NB4 (cell line): ENCODE measurements around the gene CBFA2T3.
"Not testable (repeated sequence)": the region's sequence is repeated elsewhere in the genome, so short reads cannot be mapped to it uniquely, and the experiment has no call there.

ENCODE experiments used
- DNase-seq: peaks from one replicate; pipeline ENCODE4 v3.0.0; 2010; ENCODE audit warnings: low read depth
- H3K4me3 ChIP-seq: one replicate; pipeline ENCODE4 v1.5.1; 2011; ENCODE audit warnings: mild to moderate bottlenecking, low read depth, low read length, moderate library complexity
- MYC ChIP-seq: IDR thresholded peaks from 2 replicates; pipeline ENCODE4 v1.6.1; 2011; ENCODE audit warnings: low read depth, low read length
- POLR2A ChIP-seq: IDR thresholded peaks from 2 replicates; pipeline ENCODE4 v1.6.1; 2011; ENCODE audit warnings: mild to moderate bottlenecking; ENCODE audit not compliant: insufficient read length; ENCODE audit errors: extremely low read depth
- TF ChIP-seq, protein P1 (sequence below): IDR thresholded peaks from 2 replicates; pipeline ENCODE4 v1.6.1; 2011; ENCODE audit warnings: low read depth, low read length
- TF ChIP-seq, protein P2 (sequence below): IDR thresholded peaks from one replicate; pipeline ENCODE4 v1.5.1; 2012; ENCODE audit warnings: low read depth, low read length

The CBFA2T3 gene

DNA sequence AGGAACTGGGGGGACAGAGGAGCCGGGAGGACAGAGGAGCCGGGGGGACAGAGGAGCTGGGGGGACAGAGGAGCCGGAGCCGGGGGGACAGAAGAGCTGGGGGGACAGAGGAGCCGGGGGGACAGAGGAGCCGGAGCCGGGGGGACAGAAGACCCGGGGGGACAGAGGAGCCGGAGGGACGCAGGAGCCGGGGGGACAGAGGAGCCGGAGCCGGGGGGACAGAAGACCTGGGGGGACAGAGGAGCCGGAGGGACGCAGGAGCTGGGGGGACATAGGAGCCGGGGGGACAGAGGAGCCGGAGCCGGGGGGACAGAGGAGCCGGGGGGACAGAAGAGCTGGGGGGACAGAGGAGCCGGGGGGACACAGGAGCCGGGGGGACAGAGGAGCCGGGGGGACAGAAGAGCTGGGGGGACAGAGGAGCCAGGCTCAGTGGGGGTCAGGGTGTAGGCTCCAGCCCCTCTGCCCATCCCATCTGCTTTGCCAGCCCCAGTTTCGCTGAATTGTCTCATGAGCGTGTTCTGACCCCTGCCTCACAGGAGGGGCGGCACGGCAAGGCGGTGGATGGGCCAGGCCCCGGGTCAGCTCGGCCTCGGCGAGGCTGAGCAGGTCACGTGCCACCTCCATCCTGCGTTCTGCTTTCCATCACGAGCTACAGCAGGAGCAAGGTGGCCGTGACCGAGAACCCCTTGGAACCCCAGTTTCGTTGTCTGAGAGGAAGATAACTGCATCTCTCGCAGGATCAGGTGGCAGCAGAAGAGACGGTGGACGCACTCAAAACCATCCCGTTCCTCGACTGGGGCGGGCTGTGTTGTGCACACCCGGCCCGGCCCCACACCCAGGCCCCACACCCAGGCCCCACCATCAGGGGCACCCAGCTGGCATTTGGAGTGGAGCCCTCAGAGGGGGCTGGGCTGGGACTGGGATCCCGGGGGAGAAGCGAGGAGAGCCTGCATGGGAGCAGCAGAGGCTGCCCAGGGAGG is 26.1 kb upstream of the CBFA2T3 start:
- H3K4me3 ChIP-seq, result no peak overlapping the region
- DNase-seq, result no peak

DNA sequence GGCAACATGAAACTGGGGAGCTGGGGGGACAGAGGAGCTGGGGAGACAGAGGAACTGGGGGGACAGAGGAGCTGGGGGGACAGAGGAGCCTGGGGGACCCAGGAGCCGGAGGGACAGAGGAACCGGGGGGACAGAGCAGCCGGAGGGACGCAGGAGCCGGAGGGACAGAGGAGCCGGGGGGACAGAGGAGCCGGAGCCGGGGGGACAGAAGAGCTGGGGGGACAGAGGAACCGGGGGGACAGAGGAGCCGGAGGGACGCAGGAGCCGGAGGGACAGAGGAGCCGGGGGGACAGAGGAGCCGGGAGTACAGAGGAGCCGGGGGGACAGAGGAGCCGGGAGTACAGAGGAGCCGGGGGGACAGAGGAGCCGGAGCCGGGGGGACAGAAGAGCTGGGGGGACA is 25.1 kb upstream of the CBFA2T3 start:
- DNase-seq, H3K4me3 ChIP-seq: not testable (repeated sequence)

More for the DNA sequence above, 26.1 kb upstream of the CBFA2T3 start:
- no peak for TF ChIP-seq MYC

DNA sequence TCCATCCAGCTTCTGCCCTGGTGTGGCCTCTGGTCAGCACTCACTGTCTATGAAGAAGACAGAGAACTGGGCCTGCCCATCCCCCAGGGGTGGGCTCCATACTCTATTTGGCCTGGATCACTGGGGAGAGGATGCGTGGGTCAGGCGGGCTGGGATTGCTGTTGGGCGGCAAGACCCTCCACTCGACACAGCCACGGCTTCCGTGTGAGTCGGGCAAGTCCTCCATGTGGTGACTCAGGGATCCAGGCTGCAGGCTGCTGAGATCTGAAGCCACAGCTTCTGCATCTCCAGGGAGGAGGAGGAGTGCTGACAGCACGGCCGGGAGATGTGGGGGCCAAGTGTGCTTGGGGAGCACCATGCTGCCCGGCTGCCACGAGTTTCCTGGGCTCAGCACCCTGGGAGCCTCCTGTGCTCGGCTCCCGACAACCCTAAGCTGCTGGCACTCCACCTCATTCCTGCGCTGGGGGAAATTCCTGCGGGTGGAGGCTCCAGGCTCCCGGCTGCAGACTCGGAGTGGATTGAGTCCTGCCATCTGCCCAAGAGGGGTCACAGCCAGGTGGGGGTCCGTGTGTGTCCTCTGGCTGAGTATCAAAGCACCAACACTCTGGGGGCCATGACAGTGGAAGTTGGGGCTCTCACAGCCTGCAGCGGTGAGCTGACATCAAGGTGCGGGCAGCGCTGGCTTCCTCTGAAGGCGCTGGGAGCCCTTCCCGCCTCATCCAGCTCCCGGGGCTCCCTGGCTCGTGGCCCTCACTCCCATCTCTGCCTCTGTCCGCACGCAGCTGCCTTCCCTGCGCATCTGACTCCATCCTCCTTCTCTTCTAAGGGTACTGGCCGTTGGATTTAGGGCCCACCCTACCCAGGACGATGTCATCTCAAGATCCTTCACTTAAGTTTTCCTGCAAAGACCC is 24.4 kb upstream of the CBFA2T3 start:
- no peak for TF ChIP-seq MYC
- no peak for TF ChIP-seq POLR2A
- TF ChIP-seq, protein P1, sequence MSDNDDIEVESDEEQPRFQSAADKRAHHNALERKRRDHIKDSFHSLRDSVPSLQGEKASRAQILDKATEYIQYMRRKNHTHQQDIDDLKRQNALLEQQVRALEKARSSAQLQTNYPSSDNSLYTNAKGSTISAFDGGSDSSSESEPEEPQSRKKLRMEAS, result no peak
- TF ChIP-seq, protein P2, sequence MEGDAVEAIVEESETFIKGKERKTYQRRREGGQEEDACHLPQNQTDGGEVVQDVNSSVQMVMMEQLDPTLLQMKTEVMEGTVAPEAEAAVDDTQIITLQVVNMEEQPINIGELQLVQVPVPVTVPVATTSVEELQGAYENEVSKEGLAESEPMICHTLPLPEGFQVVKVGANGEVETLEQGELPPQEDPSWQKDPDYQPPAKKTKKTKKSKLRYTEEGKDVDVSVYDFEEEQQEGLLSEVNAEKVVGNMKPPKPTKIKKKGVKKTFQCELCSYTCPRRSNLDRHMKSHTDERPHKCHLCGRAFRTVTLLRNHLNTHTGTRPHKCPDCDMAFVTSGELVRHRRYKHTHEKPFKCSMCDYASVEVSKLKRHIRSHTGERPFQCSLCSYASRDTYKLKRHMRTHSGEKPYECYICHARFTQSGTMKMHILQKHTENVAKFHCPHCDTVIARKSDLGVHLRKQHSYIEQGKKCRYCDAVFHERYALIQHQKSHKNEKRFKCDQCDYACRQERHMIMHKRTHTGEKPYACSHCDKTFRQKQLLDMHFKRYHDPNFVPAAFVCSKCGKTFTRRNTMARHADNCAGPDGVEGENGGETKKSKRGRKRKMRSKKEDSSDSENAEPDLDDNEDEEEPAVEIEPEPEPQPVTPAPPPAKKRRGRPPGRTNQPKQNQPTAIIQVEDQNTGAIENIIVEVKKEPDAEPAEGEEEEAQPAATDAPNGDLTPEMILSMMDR, result no peak
- DNase-seq, result no peak
- no peak overlapping the region for H3K4me3 ChIP-seq

DNA sequence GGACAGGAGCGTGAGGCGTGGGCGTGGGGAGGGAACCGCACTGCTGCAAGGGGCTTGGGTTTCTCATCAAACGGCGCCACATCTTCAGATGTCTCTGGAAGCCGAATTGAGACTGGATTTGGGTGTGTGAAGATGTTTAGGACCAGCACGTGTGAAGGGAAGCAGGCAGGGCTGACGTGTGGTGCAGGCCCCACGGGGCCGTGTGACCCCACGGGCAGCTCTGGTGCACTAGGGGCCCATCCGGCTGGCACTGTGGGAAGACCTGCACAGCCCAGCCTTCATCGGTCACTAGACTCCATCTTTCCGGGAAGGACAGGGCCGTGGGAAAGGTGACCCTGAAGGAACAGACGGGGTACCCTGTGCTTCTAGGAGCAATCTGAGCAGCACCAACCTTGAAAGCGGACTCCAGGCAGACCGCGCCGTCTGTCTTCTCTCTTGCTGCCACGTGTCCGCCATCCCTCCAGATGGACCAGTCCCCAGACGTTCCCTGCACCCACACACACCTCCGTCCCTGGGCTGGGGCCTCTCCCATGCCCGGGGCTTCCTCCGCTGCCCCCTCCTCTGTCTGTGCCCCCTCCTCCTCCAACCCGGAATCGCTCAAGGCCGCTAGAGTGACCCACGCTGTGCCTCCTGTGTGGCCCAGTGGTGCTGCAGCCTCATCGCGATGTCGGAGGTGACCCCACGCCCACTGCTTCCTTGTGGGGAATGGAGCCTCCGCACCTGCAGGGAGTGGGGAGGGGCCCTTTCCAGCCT is 23.4 kb upstream of the CBFA2T3 start:
- no peak for DNase-seq
- no peak for TF ChIP-seq POLR2A
- TF ChIP-seq MYC, result no peak
- TF ChIP-seq, protein P1, result no peak
- TF ChIP-seq, protein P2, result no peak
- no peak overlapping the region for H3K4me3 ChIP-seq

DNA sequence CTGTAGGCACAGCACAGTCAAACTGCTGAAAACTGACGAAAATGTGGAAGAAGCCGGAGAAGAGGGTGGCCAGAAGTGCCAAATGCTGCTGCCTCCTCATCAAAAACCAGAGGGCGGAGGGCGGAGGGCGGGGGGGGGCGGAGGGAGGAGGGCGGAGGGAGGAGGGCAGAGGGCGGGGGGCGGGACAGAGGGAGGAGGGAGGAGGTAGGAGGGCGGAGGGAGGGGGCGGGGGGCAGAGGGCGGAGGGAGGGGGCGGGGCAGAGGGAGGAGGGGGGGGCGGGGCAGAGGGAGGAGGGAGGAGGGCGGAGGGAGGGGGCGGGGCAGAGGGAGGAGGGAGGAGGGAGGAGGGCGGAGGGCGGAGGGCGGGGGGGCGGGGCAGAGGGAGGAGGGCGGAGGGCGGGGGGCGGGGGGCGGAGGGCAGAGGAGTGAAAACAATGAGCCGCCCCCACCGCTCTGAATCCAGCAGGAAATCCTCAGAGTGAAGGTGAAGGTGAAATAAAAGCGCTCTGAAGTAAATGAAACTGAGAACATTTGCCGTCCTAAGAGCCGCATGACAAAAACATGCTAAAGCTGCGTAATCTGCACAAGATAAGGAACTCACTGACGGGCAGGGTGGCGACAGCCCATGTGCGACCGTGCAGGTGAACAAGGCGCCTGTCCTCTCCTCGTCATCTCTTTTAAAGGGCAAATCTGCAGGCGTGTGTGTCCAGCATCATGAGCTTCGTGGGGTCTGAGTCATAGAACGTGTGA is 22.6 kb upstream of the CBFA2T3 start:
- H3K4me3 ChIP-seq, result no peak overlapping the region
- no peak for TF ChIP-seq POLR2A
- DNase-seq, result peak; percentile 41

DNA sequence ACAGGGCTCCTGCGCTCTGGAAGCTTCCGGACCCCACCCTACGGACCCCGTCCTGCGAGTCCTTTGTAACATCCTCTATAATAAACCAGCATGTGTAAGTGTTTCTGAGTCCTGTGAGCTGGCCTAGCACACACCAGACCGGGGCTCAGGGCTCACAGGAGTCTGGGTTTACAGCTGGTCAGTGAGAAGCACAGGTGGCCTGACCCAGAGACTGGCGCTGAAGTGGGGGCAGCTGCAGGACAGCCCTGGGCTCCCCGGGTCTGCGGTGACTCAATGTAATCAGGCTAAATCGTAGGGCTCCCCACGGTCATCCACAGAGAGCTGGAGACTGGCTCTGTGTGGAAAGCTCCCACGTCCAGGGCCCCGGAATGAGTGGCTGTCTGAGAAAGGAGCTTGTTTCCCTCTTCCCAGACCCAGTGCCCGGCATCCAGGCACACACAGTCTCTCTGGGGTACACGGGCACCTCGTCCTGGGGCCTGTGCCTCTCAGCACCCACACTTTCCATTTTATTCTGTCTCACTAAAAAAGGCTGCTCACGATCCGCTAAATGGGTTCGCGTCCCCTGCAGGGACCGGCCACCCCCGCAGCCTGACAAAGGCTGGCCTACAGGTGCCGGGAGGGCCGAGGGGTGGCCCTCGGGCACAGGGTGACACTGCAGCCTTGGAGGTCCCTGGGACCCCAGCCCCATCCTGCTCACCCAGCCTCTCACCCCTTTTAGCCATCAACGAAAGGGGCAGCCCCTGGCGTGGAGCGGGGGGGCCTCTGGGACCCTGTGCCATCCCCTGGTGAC is 18.9 kb upstream of the CBFA2T3 start:
- no peak overlapping the region for H3K4me3 ChIP-seq
- DNase-seq, result no peak
- TF ChIP-seq MYC (no peak), POLR2A (no peak)
- TF ChIP-seq, protein P2, result no peak
- TF ChIP-seq, protein P1, result no peak
